Suprapubic skin (tissue), 4 donors: ENCODE data around the gene ARAP2.

Source experiments
- EP300 ChIP-seq: sonication (generic); formaldehyde crosslinking; IDR thresholded peaks from one replicate; pipeline ENCODE4 v1.6.1; 2017; ENCODE audit warnings: antibody characterized with exemption
- POLR2A ChIP-seq, 2 donors: fragments of 450-650 bp; IDR thresholded peaks; one replicate each; pipeline ENCODE4 v1.6.1; 2017; ENCODE audit warnings: antibody characterized with exemption in 2 of 2, mild to moderate bottlenecking in 2 of 2, moderate library complexity in 2 of 2
- POLR2AphosphoS5 ChIP-seq, 3 donors: sonication (generic); formaldehyde crosslinking; IDR thresholded peaks; one replicate each; pipeline ENCODE4 v1.6.1; 2017; ENCODE audit warnings: antibody characterized with exemption in 3 of 3
- TF ChIP-seq, protein P1 (sequence below), 2 donors: fragments of 200-600 bp in 1 of 2; fragments of 450-650 bp in 1 of 2; sonication (generic) in 1 of 2; IDR thresholded peaks; one replicate each; pipeline ENCODE4 v1.5.1; 2016 to 2019; ENCODE audit warnings: antibody characterized with exemption in 2 of 2, mild to moderate bottlenecking in 1 of 2, moderate library complexity in 1 of 2

DNA sequence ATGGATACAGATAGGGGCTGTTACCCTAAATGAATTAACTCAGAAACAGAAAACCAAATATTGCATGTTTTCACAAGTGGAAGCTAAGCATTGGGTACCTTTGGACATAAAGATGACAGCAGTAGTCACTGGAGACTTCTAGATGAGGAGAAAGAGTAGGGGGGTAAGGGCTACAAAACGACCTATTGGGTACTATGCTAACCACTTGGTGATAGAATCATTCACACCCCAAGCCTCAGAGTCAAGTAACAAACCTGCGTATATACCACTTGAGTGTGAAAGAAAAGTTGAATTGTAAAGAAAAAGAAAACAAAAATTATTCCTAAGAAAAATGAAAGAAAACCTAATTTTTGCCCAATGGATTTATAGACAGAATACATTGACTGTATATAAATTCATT, 7.7 kb upstream of the ARAP2 start:
- TF ChIP-seq, protein P1, sequence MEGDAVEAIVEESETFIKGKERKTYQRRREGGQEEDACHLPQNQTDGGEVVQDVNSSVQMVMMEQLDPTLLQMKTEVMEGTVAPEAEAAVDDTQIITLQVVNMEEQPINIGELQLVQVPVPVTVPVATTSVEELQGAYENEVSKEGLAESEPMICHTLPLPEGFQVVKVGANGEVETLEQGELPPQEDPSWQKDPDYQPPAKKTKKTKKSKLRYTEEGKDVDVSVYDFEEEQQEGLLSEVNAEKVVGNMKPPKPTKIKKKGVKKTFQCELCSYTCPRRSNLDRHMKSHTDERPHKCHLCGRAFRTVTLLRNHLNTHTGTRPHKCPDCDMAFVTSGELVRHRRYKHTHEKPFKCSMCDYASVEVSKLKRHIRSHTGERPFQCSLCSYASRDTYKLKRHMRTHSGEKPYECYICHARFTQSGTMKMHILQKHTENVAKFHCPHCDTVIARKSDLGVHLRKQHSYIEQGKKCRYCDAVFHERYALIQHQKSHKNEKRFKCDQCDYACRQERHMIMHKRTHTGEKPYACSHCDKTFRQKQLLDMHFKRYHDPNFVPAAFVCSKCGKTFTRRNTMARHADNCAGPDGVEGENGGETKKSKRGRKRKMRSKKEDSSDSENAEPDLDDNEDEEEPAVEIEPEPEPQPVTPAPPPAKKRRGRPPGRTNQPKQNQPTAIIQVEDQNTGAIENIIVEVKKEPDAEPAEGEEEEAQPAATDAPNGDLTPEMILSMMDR (IDR thresholded peaks at IDR 0.05) = no peak
- TF ChIP-seq POLR2A (IDR thresholded peaks at IDR 0.05) (no peak), POLR2AphosphoS5 (IDR thresholded peaks at IDR 0.05) (no peak), EP300 (no peak)
